HUES6 (cell line): ENCODE measurements around the gene PPP2R5C.
"Not testable (repeated sequence)": the region's sequence is repeated elsewhere in the genome, so short reads cannot be mapped to it uniquely, and the experiment has no call there.

Experiments used
- H3K27ac ChIP-seq: 2 replicates; pipeline ENCODE4 v1.7.0; 2013; ENCODE audit warnings: low read depth, mild to moderate bottlenecking, low read length, inconsistent platforms
- H3K27me3 ChIP-seq: 2 replicates; pipeline ENCODE4 v1.6.1; 2013; ENCODE audit warnings: low read length; ENCODE audit not compliant: control insufficient read depth, insufficient read depth
- H3K36me3 ChIP-seq: 2 replicates; pipeline ENCODE4 v1.6.1; 2013; ENCODE audit warnings: low read length; ENCODE audit not compliant: control insufficient read depth, insufficient read depth
- H3K4me1 ChIP-seq: 2 replicates; pipeline ENCODE4 v1.6.1; 2013; ENCODE audit warnings: low read length; ENCODE audit not compliant: control insufficient read depth, insufficient read depth
- H3K4me3 ChIP-seq: 2 replicates; pipeline ENCODE4 v1.5.1; 2013; ENCODE audit warnings: low read depth, low read length
- H3K9ac ChIP-seq: one replicate; pipeline ENCODE4 v1.6.1; 2013; ENCODE audit warnings: mild to moderate bottlenecking, low read length
- H3K9me3 ChIP-seq: 2 replicates; pipeline ENCODE4 v1.6.1; 2013; ENCODE audit warnings: low read depth, low read length; ENCODE audit not compliant: control insufficient read depth, insufficient read depth

The PPP2R5C gene

DNA sequence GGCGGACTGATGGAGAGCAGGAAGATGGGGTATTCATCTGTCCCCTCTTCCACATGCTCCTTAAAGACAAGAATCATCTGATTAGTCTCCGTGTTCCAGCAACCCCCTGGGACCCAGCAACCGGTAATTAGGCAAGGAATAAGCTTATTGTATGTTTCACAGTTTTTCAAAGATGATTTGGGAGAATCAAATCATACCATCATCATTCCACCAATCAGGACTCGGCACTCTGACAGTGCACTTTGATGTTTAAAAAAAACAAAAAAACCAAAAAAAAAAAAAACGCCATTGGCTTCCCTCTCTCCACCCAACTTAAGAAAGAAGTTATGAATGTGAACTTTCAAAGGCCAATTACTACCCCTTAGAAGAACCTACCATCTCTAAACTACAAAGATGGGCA, 201.5 kb downstream of the PPP2R5C start:
- Histone ChIP-seq H3K27me3 (peaks cover 17% of the 10 kb centered on the region), H3K36me3 (peaks cover 4% of the 10 kb centered on the region; the same call in 1 of the 2 replicates), H3K9ac (no peak overlapping the region), H3K4me3 (no peak overlapping the region), H3K9me3 (no peaks in the 10 kb centered on the region), H3K4me1 (peaks cover 13% of the 10 kb centered on the region), H3K27ac (no peak overlapping the region)

DNA sequence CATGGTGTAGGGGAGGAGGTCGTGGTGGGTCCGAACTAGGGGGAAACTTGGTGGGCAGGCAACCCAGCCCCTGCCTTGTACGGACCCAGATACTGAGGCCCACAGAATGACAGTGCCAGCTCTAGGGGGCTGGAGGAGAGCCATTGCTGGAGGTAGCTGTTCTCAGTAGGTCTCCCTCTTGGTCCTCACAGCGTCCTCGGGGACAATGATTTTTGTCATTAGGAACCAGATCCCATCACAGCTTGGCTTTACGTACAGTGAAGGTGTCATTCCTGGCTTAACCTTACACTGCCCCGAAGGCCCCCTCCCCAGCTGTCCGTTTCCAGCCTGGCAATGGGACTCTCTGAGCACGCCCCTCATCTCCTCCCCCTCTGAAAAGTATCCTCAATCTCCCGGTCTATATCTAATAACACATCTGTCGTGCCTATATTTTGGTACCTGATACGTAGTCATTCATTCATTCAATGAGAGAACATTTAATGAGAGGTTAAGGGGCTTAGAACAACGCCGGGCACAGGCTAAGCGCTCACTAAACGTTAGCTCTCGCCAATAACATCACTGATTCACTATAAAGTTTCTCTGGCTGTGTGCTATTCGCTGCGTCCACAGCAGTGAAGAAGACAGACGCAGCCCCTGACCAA, 202.3 kb downstream of the PPP2R5C start:
- Histone ChIP-seq H3K9ac (peak overlapping the region; percentile 23), H3K27me3 (peaks cover 17% of the 10 kb centered on the region), H3K36me3 (peaks cover 8% of the 10 kb centered on the region), H3K4me3 (peak overlapping the region; percentile 61), H3K27ac (no peak overlapping the region), H3K4me1 (peaks cover 13% of the 10 kb centered on the region), H3K9me3 (no peaks in the 10 kb centered on the region)

DNA sequence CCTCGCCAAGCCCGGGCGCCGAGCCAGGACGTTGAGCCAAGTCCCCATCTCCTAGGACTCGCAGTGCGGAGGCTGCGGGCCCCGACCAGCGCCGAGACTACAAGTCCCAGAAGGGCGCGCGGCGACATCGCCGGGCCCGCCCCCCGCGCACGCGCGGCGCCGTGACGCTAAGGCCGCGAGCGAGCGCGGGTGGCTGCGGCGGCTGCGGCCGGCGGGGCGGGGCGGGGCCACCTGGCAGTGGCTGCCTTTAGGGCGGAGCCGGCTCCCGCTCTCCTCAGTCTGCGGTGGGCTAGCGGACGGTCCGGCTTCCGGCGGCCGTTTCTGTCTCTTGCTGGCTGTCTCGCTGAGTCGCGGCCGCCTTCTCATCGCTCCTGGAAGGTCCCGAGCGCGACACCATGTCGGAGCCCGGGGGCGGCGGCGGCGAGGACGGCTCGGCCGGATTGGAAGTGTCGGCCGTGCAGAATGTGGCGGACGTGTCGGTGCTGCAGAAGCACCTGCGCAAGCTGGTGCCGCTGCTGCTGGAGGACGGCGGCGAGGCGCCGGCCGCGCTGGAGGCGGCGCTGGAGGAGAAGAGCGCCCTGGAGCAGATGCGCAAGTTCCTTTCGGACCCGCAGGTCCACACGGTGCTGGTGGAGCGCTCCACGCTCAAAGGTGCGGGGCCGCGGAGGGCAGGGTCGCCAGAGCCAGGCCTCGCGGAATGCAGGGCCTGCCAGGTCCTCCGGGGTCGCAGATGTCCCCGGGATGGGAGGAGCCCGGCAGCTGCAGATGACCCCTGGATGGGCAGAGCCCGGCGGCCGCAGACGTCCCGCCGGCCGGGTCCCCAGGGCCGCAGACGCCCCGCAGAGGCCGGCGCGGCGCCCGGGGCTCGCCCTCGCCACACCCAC, 203.0 kb downstream of the PPP2R5C start, which contains the start of gene DYNC1H1:
Gene DYNC1H1 (plus strand): TSS at position 277 of the 884 bp plus-strand sequence. CDS start 119 bp downstream, at position 396.
- Histone ChIP-seq H3K36me3 (peaks cover 13% of the 10 kb centered on the region), H3K27me3 (peaks cover 17% of the 10 kb centered on the region), H3K4me3 (peak within 1 kb of the TSS; percentile 89), H3K9me3 (no peaks in the 10 kb centered on the region), H3K9ac (peak within 1 kb of the TSS; percentile 83), H3K4me1 (peaks cover 13% of the 10 kb centered on the region), H3K27ac (peak within 1 kb of the TSS; percentile 77; the same call in 1 of the 2 replicates)

DNA sequence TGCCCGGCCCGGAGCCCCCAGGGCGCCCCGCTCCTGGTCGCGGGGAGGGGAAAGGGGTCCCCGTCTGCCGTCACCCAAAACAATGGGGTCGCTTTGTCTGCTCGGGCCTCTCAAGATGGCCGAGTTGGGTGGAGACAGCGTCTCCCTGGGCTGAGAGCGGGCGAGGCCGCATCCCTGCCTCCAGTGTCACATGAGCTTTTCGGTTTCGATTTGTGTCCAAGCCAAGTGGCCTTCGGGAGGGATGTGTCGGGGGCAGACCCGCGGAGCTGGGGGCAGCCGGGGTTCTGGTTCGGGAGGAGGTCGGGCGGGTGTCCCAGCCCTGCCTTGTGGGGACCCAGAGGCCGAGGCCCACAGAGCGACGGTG, 203.7 kb downstream of the PPP2R5C start:
- peak overlapping the region; percentile 67; the same call in 1 of the 2 replicates for H3K27ac ChIP-seq
- H3K4me3 ChIP-seq = peak overlapping the region; percentile 89
- peak overlapping the region; percentile 83 for H3K9ac ChIP-seq
- H3K4me1 ChIP-seq = peaks cover 13% of the 10 kb centered on the region
- peaks cover 17% of the 10 kb centered on the region for H3K27me3 ChIP-seq
- H3K36me3 ChIP-seq = peaks cover 15% of the 10 kb centered on the region
- H3K9me3 ChIP-seq = no peaks in the 10 kb centered on the region

DNA sequence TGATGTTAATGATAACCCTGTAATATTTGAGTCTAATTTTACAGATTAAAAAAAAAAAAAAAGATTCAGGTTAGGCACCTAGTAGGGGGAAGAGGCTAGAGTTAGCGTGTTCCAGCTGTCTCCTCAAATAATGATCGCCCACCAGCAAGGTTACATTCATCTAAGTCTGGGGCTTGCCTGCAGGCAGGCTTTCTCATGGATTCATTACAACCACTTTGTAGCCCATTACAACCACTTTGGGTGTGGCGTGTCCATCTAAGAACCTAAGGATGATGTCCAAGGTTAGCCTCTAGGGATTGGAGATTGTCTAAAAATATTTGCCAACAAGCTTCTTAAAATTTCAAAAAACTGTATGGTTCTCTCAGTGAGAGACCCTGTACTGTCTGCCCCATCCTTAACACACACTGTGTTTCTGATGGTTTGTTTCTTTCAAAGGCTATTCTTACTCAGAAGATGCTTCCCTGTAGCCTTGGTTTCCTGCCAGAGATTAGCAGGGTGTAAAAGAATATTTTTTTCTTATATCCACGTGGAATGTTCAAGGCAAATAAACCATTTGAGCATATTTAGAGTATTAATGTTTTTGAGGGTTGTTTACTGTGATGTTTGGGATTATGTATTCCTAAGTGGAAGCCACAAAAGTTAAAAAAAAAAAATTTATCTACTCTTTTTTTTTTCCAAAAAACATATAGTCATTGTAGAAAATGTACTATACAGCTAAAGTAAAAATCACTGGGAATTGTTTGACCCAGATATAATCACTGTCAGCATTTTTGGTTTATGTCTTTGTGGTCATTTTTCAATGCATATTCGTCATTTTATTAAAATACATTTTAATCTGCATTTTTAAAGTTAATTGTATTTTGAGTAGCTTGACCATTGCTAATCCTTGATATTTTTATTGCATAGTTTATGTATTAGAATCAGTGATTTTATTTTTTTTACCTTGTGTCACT, 204.5 kb downstream of the PPP2R5C start:
- H3K9ac ChIP-seq = peak overlapping the region; percentile 83
- peak overlapping the region; percentile 89 for H3K4me3 ChIP-seq
- no peaks in the 10 kb centered on the region for H3K9me3 ChIP-seq
- H3K27me3 ChIP-seq = peaks cover 14% of the 10 kb centered on the region
- peaks cover 9% of the 10 kb centered on the region for H3K4me1 ChIP-seq
- 0 out of 2 replicates have a peak overlapping the region, but pooled peaks have one; percentile 19 for H3K27ac ChIP-seq
- peaks cover 15% of the 10 kb centered on the region for H3K36me3 ChIP-seq

DNA sequence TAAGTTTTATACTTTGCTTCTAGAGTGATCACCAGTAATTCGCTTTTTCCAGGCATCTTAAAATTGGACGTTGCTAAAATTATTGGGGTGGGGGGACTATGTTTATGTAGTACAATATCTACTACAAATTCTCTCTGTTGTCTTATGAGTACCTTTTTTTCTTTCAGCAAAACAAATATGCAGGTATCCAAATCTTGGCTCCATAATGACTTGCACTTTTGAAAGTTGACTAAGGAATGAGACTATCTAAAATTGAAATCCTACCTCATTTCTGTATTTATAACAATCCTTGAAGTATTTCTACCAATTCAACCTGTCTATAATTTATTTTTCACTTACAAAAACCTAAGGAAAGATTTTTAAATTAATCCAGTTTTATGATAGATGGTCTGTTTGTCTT, 205.2 kb downstream of the PPP2R5C start:
- Histone ChIP-seq H3K9me3 (no peaks in the 10 kb centered on the region), H3K36me3 (peaks cover 15% of the 10 kb centered on the region), H3K27me3 (peaks cover 10% of the 10 kb centered on the region), H3K4me3 (peak overlapping the region; percentile 89; the same call in 1 of the 2 replicates), H3K9ac (peak overlapping the region; percentile 22), H3K4me1 (peaks cover 8% of the 10 kb centered on the region), H3K27ac (0 out of 2 replicates have a peak overlapping the region, but pooled peaks have one; percentile 19)

DNA sequence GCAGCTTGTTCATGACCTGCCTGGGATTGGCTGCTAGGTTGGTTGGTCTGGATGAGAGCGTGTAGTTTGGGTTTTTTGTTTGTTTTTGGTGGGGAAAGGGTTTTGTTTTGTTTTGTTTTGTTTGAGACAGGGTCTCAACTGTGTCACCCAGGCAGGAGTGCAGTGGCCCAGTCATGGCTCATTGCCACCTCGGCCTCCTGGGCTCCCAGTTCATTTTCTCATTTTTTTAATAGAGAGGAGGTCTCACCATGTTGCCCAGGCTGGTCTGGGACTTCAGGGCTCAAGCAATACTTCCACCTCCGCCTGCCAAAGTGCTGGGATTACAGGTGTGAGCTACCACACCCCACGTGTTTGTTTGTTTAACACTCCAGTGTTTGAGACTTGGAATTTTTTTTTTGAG, 206.7 kb downstream of the PPP2R5C start:
- Histone ChIP-seq H3K27ac (no peak overlapping the region), H3K9me3 (no peaks in the 10 kb centered on the region), H3K4me1 (peaks cover 12% of the 10 kb centered on the region), H3K9ac (no peak overlapping the region), H3K27me3 (0 out of 2 replicates have a peak, but pooled peaks cover 5% of the 10 kb centered on the region), H3K36me3 (peaks cover 15% of the 10 kb centered on the region), H3K4me3 (no peak overlapping the region)

DNA sequence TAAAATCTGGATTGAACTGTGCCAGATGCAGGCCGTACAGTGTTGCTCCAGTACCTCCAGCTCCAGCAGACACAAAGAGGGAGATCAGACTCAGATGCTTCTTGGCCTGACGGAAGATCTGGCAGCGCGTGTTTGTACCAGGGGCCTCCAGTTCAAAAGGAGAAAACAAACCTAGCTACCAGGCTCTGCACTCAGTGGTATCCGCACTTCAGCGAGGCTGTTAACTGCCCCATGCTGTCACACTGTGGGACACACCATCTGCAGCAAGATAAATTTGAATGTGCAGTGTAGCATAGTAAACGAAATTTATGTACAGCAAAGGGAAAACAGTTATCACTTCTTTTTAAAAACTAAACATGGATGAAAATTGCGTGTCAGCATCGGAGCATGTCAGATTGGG, 208.0 kb downstream of the PPP2R5C start:
- Histone ChIP-seq H3K9ac (no peak overlapping the region), H3K36me3 (peaks cover 15% of the 10 kb centered on the region), H3K27ac (no peak overlapping the region), H3K27me3 (no peaks in the 10 kb centered on the region), H3K4me3 (no peak overlapping the region), H3K4me1 (peaks cover 8% of the 10 kb centered on the region), H3K9me3 (no peaks in the 10 kb centered on the region)

DNA sequence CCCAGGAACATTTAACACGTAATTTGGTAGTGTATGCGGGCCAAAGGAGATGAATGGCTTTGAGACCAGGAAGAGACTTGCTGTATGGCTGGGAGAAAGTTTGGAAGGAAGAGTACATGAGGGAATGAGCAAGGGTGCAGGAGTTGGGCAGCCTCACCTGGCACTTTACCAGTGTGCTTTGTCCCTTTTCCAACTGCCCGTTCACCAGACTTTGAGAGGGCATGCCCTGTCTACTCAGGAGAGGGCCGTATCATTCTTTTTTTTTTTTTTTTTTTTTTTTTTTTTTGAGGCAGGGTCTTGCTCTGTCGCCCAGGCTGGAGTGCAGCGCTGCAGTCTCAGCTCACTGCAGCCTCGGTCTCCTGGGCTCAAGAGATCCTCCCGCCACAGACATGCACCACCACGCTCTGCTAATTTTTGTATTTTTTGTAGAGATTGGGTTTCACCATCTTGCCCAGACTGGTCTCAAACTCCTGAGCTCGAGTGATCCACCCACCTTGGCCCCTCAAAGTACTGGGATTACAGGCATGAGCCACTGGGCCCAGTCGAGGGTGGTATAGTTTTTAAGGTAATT, 209.4 kb downstream of the PPP2R5C start:
- Histone ChIP-seq H3K9me3 (no peaks in the 10 kb centered on the region), H3K4me3 (no peak overlapping the region), H3K4me1 (peaks cover 8% of the 10 kb centered on the region), H3K36me3 (peaks cover 28% of the 10 kb centered on the region), H3K27ac (no peak overlapping the region), H3K27me3 (no peaks in the 10 kb centered on the region), H3K9ac (no peak overlapping the region)

DNA sequence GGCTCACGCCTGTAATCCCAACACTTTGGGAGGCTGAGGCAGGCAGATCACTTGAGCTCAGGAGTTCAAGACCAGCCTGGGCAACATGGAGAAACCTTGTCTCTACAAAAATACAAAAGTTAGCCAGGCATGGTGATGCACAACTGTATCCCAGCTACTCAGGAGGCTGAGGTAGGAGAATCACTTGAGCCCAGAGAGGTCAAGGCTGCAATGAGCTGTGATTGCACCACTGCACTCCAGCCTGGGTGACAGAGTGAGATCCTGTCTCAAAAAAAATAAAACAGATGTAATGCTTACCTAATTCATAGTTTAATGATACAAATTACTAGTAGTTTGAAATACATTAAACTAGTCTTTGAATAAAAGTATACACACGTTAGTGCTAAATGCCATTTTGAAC, 209.9 kb downstream of the PPP2R5C start:
- not testable (repeated sequence) for H3K27ac ChIP-seq, H3K27me3 ChIP-seq, H3K4me1 ChIP-seq, H3K4me3 ChIP-seq, H3K9me3 ChIP-seq, H3K9ac ChIP-seq
- H3K36me3 ChIP-seq = peaks cover 32% of the 10 kb centered on the region
